Dermis microvascular lymphatic vessel endothelial cell (primary cell): ENCODE measurements around the gene AKT3. TPM values are rescaled to one million over a fixed set of nuclear protein-coding genes. Genes with fewer than 3 reads are reported as not detected.

Source experiments
- DNase-seq, 2 donors: peaks; one replicate each; pipeline versions ENCODE4 v3.0.0 to v3.0.0-alpha.2; 2010; ENCODE audit warnings: low read depth in 2 of 2
- total RNA-seq: library from RNA; depleted of rRNA; stranded (reverse); fragments of >200 nt; gene quantifications from 2 replicates; pipeline ENCODE4 v1.2.1, GENCODE V29; 2014

Gene AKT3
- total RNA-seq, 1 donor from 2014 or later: 44.2 TPM

- no peak for DNase-seq
Measured at GRCh38 chr1:243732637-243733036, 117.4 kb downstream of the AKT3 start.

- DNase-seq: no peak
Measured at GRCh38 chr1:243731974-243732625, 117.9 kb downstream of the AKT3 start.

- peak in 1 of 2 donors; percentile 39 for DNase-seq
Measured at GRCh38 chr1:243731301-243731891, 118.6 kb downstream of the AKT3 start.

GRCh38 chr1:243730487-243731150 lies 119.4 kb downstream of the AKT3 start:
- no peak for DNase-seq

- DNase-seq: no peak
Measured at GRCh38 chr1:243729956-243730355, 120.1 kb downstream of the AKT3 start.

GRCh38 chr1:243727503-243728203 lies 122.4 kb downstream of the AKT3 start:
- DNase-seq: no peak

- no peak for DNase-seq
Measured at GRCh38 chr1:243726806-243727502, 123.1 kb downstream of the AKT3 start.

- no peak for DNase-seq
Measured at GRCh38 chr1:243725846-243726245, 124.2 kb downstream of the AKT3 start.

- no peak for DNase-seq
Measured at GRCh38 chr1:243725075-243725474, 125.0 kb downstream of the AKT3 start.

- peak in 1 of 2 donors; percentile 31 for DNase-seq
Measured at GRCh38 chr1:243723458-243724043, 126.5 kb downstream of the AKT3 start.

- no peak for DNase-seq
Measured at GRCh38 chr1:243723050-243723449, 127.0 kb downstream of the AKT3 start.

GRCh38 chr1:243719476-243719875 lies 130.6 kb downstream of the AKT3 start:
- no peak for DNase-seq

- peak in 1 of 2 donors; percentile 36 for DNase-seq
Measured at GRCh38 chr1:243718893-243719292, 131.2 kb downstream of the AKT3 start.

GRCh38 chr1:243718022-243718421 lies 132.0 kb downstream of the AKT3 start:
- no peak for DNase-seq

GRCh38 chr1:243716906-243717305 lies 133.1 kb downstream of the AKT3 start:
- no peak for DNase-seq

- DNase-seq: no peak
Measured at GRCh38 chr1:243715285-243715684, 134.8 kb downstream of the AKT3 start.

- DNase-seq: no peak
Measured at GRCh38 chr1:243713470-243714186, 136.4 kb downstream of the AKT3 start.

- DNase-seq: no peak
Measured at GRCh38 chr1:243712941-243713340, 137.1 kb downstream of the AKT3 start.

GRCh38 chr1:243712242-243712641 lies 137.8 kb downstream of the AKT3 start:
- DNase-seq: no peak

- DNase-seq: no peak
Measured at GRCh38 chr1:243710467-243710866, 139.6 kb downstream of the AKT3 start.

- peak in 1 of 2 donors; percentile 23 for DNase-seq
Measured at GRCh38 chr1:243708210-243708609, 141.8 kb downstream of the AKT3 start.
